ENCODE data around the gene PAK4. TPM values are rescaled to one million over a fixed set of nuclear protein-coding genes. Genes with fewer than 3 reads are reported as not detected.

Gene PAK4
- total and polyA plus RNA-seq, 2 of the 8 experiments (the other 6 are each of a cell fraction or from before 2014, with no cell fraction given): 50.7 to 64.4 TPM

GRCh38 chr19:39171479-39172465 lies 46.2 kb downstream of the PAK4 start:
- no peak overlapping the region for H2BK20ac ChIP-seq (ENCODE audit: low read length)
- H3K9ac ChIP-seq (replicated peaks in 1 of 4; ENCODE audit: extremely low read depth in 1 of 4, low read depth in 3 of 4, low read length in 3 of 4): no peak overlapping the region
- H3K36me3 ChIP-seq (ENCODE audit: control insufficient read depth in 2 of 4, insufficient read depth in 4 of 4, low read length in 3 of 4): peaks cover 0 to 22% (median 6%) of the 10 kb centered on the region in 4 experiments; a peak in 3 of 8 replicates
- H3K14ac ChIP-seq (ENCODE audit: insufficient read length): no peak overlapping the region
- peaks cover 0 to 2% of the 10 kb centered on the region in 2 experiments; a peak in 1 of 4 replicates for H3K79me2 ChIP-seq (ENCODE audit: control insufficient read depth in 1 of 2, insufficient read depth in 2 of 2, low read length in 2 of 2)
- CTCF ChIA-PET (ENCODE audit: partially characterized antibody): interaction anchor here (0.9 to 1.2 kb wide), 3 partner anchors 16 to 218 kb away, joined by 3 to 4 read pairs (median 4); partner anchors contain the start of gene SYCN
- no peak overlapping the region for H4K5ac ChIP-seq (ENCODE audit: insufficient read length, low read depth, low read length)
- H2BK15ac ChIP-seq (ENCODE audit: low read length): no peak overlapping the region
- no peak overlapping the region for H3K4ac ChIP-seq (replicated peaks; ENCODE audit: insufficient read length, low read depth, low read length)
- H3K4me1 ChIP-seq (replicated peaks in 1 of 4; ENCODE audit: control insufficient read depth in 3 of 4, insufficient read depth in 4 of 4, low read length in 3 of 4): peaks cover 2 to 27% (median 14%) of the 10 kb centered on the region in 4 experiments
- H3K56ac ChIP-seq (replicated peaks; ENCODE audit: insufficient read length, low read depth, low read length): no peak overlapping the region
- H3K23ac ChIP-seq (ENCODE audit: insufficient read length): no peak overlapping the region
- POLR2A ChIA-PET (ENCODE audit: partially characterized antibody): no interaction called here
- H2BK120ac ChIP-seq (replicated peaks; ENCODE audit: low read depth, low read length): no peak overlapping the region
- H4K91ac ChIP-seq (replicated peaks; ENCODE audit: insufficient read length, low read length): no peak overlapping the region
- 90% methylated on average over 21 of the region's 27 CpGs; no CpG with 5 or more reads in 1 of the 2 experiments for WGBS, 2 experiments (ENCODE audit: extremely low coverage in 1 of 2, insufficient coverage in 1 of 2, insufficient read length in 1 of 2, insufficient replicate concordance in 2 of 2, low coverage in 1 of 2, low lambda C conversion rate in 2 of 2, missing lambda C conversion rate in 1 of 2)
- no peak overlapping the region for H3K4me2 ChIP-seq (ENCODE audit: insufficient read depth in 1 of 2, low read depth in 2 of 2, low read length in 2 of 2)
- no peak overlapping the region for H2AK5ac ChIP-seq (ENCODE audit: low read depth, low read length)
- no peaks in the 10 kb centered on the region for H3K9me3 ChIP-seq (ENCODE audit: insufficient read depth in 2 of 2, low read depth in 1 of 2, low read length in 1 of 2)
- no peak overlapping the region for H2BK5ac ChIP-seq (ENCODE audit: low read depth, low read length)
- no peaks in the 10 kb centered on the region for H3K27me3 ChIP-seq (replicated peaks in 1 of 4; ENCODE audit: control insufficient read depth in 3 of 4, extremely low read depth in 1 of 4, insufficient read depth in 3 of 4, low read length in 3 of 4)
- H3K23me2 ChIP-seq (ENCODE audit: low read depth, low read length): no peaks in the 10 kb centered on the region
- no peak overlapping the region for H3K4me3 ChIP-seq (ENCODE audit: extremely low read depth in 1 of 4, insufficient read depth in 2 of 4, low read depth in 3 of 4, low read length in 4 of 4)
- H2BK12ac ChIP-seq (ENCODE audit: low read depth, low read length): no peak overlapping the region
- FAIRE-seq (no peak), DNase-seq (ENCODE audit: low read depth in 1 of 2, low spot score in 2 of 2) (no peak)
- peak overlapping the region; percentile 79; the same call in 1 of the 2 replicates for H4K8ac ChIP-seq (ENCODE audit: extremely low read depth, insufficient read depth, low read length)
- peaks cover 5% of the 10 kb centered on the region for H3K79me1 ChIP-seq (ENCODE audit: low read depth, low read length)
- H2AFZ ChIP-seq (ENCODE audit: low read length): no peak overlapping the region
- peaks cover 9 to 19% of the 10 kb centered on the region in 2 experiments for H4K20me1 ChIP-seq (replicated peaks in 1 of 2; ENCODE audit: control insufficient read depth in 1 of 2, insufficient read depth in 2 of 2, low read length in 2 of 2)
- no peak overlapping the region for H3K27ac ChIP-seq (ENCODE audit: low read depth, low read length)
- no peak overlapping the region for H3K18ac ChIP-seq (ENCODE audit: extremely low read depth, low read length)
- TF ChIP-seq RXRA (IDR thresholded peaks at IDR 0.05; ENCODE audit: insufficient read depth, low read depth, low read length): no peak
- no peak for TF ChIP-seq CHD2 (IDR thresholded peaks at IDR 0.05; ENCODE audit: low read length)
- TF ChIP-seq SAP30 (IDR thresholded peaks at IDR 0.05; ENCODE audit: insufficient read depth, insufficient replicate concordance, low read length): no peak
- TF ChIP-seq SP2 (IDR thresholded peaks at IDR 0.05; ENCODE audit: low read length): no peak
- no peak for TF ChIP-seq JUN (IDR thresholded peaks at IDR 0.05; ENCODE audit: low read depth, low read length)
- no peak for TF ChIP-seq SIRT6 (IDR thresholded peaks at IDR 0.05; ENCODE audit: low read length)
- no peak for TF ChIP-seq RFX5 (IDR thresholded peaks at IDR 0.05; ENCODE audit: borderline replicate concordance, low read depth, low read length)
- TF ChIP-seq EGR1 (IDR thresholded peaks at IDR 0.05; ENCODE audit: borderline replicate concordance, low read depth, low read length): no peak
- no peak for TF ChIP-seq GABPA (IDR thresholded peaks at IDR 0.05; ENCODE audit: borderline replicate concordance, insufficient read depth, low read length)
- TF ChIP-seq RNF2 (IDR thresholded peaks at IDR 0.05; ENCODE audit: borderline replicate concordance, low read depth, low read length, missing control alignments, poor library complexity, severe bottlenecking): no peak
- no peak for TF ChIP-seq SIN3A (conservative IDR thresholded peaks at IDR 0.05 in 1 of 2, IDR thresholded peaks at IDR 0.05 in 1 of 2; ENCODE audit: low read depth in 1 of 2, low read length in 2 of 2)
